Dendritic cell treated with granulocyte-macrophage colony-stimulating factor and Interleukin-4, amounts not matched to agents 40 ng/mL and 50 ng/mL, for 4 days (primary cell): ENCODE measurements around the gene TMEM250.
A peak's percentile ranks its signal among the peaks of the same experiment; 100 is the strongest.

ENCODE experiments used
- H3K27ac Mint-ChIP-seq: one replicate; pipeline ENCODE4 v1.8.0; 2022; ENCODE audit warnings: mild to moderate bottlenecking, mixed read lengths
- H3K27me3 Mint-ChIP-seq: one replicate; pipeline ENCODE4 v1.8.0; 2022; ENCODE audit warnings: mild to moderate bottlenecking, mixed read lengths
- H3K36me3 Mint-ChIP-seq: one replicate; pipeline ENCODE4 v1.8.0; 2022; ENCODE audit warnings: low read depth, mixed read lengths
- H3K4me1 Mint-ChIP-seq: one replicate; pipeline ENCODE4 v1.8.0; 2022; ENCODE audit warnings: low read depth, mixed read lengths
- H3K4me3 Mint-ChIP-seq: one replicate; pipeline ENCODE4 v1.8.0; 2022; ENCODE audit warnings: mild to moderate bottlenecking, moderate library complexity, mixed read lengths
- H3K9me3 Mint-ChIP-seq: one replicate; pipeline ENCODE4 v1.8.0; 2022; ENCODE audit warnings: mixed read lengths
- intact Hi-C: fragments of 100-400 bp; cut with micrococcal nuclease; formaldehyde crosslinking; loops from one replicate; pipeline ENCODE4 v1.15.0; 2022

The TMEM250 gene, protein sequence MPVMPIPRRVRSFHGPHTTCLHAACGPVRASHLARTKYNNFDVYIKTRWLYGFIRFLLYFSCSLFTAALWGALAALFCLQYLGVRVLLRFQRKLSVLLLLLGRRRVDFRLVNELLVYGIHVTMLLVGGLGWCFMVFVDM

GRCh38 chr9:136118320-136119060 lies at the start of gene TMEM250:
Gene TMEM250, minus strand, starts transcription at chr9:136118875. Its CDS starts 1,975 bp downstream, at chr9:136116900.
- Mint-ChIP-seq H3K27me3 (peaks cover 5% of the 10 kb centered on the region), H3K4me1 (peaks cover 49% of the 10 kb centered on the region), H3K4me3 (peak within 1 kb of the TSS; percentile 76), H3K9me3 (no peaks in the 10 kb centered on the region), H3K36me3 (peaks cover 45% of the 10 kb centered on the region), H3K27ac (peak within 1 kb of the TSS; percentile 82)
- intact Hi-C loops: loop anchor here (1.0 to 5.0 kb wide), 3 partner anchors 24 to 151 kb away; partner anchors contain the start of gene NACC2

DNA sequence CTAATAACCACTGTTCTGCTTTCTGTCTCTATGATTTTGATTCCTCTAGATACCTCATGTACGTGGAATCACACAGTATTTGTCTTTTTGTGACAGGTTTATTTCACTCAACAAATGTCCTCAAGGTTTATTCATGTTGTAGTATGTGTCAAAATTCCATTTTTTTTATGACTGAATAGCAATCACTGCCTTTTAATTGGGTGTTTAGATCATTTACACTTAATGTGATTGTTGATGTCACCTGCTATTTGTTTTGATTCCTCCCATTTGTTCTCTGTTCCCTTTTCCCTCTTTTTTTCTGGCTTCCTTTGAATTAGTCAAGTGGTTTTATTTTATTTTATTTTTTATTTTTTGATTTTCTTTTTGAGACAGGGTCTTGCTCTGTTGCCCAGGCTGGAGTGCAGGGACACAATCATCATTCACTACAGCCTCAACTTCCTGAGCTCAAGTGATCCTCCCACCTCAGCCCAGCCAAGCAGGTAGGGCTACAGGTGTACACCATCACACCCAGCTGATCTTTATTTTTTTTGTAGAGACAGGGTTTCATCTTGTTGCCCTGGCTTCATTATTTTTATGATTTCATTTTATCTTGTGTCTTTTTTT lies 44.7 kb upstream of the TMEM250 start:
- H3K4me1 Mint-ChIP-seq: no peaks in the 10 kb centered on the region
- no peak overlapping the region for H3K4me3 Mint-ChIP-seq
- intact Hi-C loops: no loop called here
- H3K27ac Mint-ChIP-seq: no peak overlapping the region
- H3K36me3 Mint-ChIP-seq: no peaks in the 10 kb centered on the region
- peaks cover 6% of the 10 kb centered on the region for H3K27me3 Mint-ChIP-seq
- H3K9me3 Mint-ChIP-seq: peaks cover 8% of the 10 kb centered on the region

GRCh38 chr9:136160995-136161610 lies 42.4 kb upstream of the TMEM250 start:
- H3K36me3 Mint-ChIP-seq: no peaks in the 10 kb centered on the region
- H3K4me1 Mint-ChIP-seq: no peaks in the 10 kb centered on the region
- H3K4me3 Mint-ChIP-seq: no peak overlapping the region

GRCh38 chr9:136160381-136160841 lies 41.7 kb upstream of the TMEM250 start:
- intact Hi-C loops: no loop called here
- Mint-ChIP-seq H3K4me3 (no peak overlapping the region), H3K4me1 (no peaks in the 10 kb centered on the region), H3K27ac (no peak overlapping the region), H3K27me3 (peaks cover 19% of the 10 kb centered on the region), H3K9me3 (peaks cover 8% of the 10 kb centered on the region), H3K36me3 (no peaks in the 10 kb centered on the region)

More at GRCh38 chr9:136160995-136161610, 42.4 kb upstream of the TMEM250 start:
- Mint-ChIP-seq H3K27me3 (peaks cover 19% of the 10 kb centered on the region), H3K27ac (no peak overlapping the region), H3K9me3 (peaks cover 8% of the 10 kb centered on the region)
- intact Hi-C loops: no loop called here

DNA sequence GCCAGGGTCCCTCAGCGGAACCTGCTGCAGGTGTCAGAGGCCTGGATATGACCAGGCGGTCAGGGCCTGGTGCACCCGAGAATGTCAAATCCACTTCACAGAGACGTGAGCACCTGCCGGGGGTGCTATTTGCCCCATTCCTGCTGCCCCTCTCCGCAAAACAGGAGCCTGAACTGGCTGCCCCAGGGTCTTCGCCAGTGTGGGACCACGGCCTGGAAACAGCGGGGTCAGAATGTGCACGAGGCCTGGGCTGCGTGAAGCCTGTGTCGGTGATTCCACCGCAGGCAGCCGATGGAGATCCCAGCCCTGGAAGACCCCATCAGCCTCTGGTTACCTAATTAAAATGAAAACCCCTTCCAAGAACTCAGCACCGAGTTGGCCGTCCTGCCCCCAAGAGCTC lies 41.2 kb upstream of the TMEM250 start:
- intact Hi-C loops: no loop called here
- peaks cover 8% of the 10 kb centered on the region for H3K9me3 Mint-ChIP-seq
- peaks cover 16% of the 10 kb centered on the region for H3K27me3 Mint-ChIP-seq
- no peaks in the 10 kb centered on the region for H3K36me3 Mint-ChIP-seq
- H3K27ac Mint-ChIP-seq: no peak overlapping the region
- no peak overlapping the region for H3K4me3 Mint-ChIP-seq
- no peaks in the 10 kb centered on the region for H3K4me1 Mint-ChIP-seq

DNA sequence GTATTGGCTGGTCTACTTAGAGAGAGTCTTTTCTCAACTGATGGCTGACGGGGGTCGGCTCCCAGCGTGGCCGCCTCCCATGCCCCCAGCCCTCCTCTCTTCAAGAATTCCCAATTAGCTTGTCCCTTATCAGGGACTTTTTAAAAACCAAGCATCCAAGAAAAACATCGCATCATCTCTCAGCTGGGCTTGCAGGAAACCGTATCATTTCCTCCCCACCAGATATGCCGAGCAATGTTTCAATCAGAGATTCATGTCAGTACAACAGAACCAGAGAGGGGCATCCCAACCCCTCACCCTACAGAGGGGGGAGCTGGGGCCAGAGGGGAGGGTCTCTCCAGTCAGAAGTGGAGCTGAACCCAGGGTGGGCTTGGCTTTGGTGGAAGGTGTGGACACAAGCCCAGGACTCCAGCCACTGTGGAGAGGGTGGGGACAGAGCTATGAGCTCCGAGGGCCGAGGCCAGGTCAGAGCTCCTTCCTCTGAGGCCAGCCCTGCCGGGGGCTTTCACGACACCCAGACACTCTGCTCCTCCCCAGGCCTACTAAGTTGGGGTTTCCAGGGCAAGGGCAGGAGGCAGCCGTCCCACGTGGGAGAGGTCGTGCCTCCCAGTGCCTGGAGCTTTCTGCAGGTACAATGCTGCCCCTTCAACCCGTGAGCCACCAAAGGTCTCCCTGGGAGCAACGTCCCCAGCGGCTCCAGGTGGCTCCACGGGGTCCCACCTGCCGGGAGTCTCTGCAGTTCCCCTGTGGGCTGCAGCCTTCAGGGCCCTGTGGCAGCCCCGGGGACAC lies 39.0 kb upstream of the TMEM250 start:
- intact Hi-C loops: no loop called here
- H3K36me3 Mint-ChIP-seq: no peaks in the 10 kb centered on the region
- no peak overlapping the region for H3K27ac Mint-ChIP-seq
- peaks cover 12% of the 10 kb centered on the region for H3K27me3 Mint-ChIP-seq
- H3K4me1 Mint-ChIP-seq: no peaks in the 10 kb centered on the region
- no peaks in the 10 kb centered on the region for H3K9me3 Mint-ChIP-seq
- H3K4me3 Mint-ChIP-seq: no peak overlapping the region

GRCh38 chr9:136156209-136157120 lies 37.8 kb upstream of the TMEM250 start:
- intact Hi-C loops: no loop called here
- no peak overlapping the region for H3K4me3 Mint-ChIP-seq

GRCh38 chr9:136155576-136155975 lies 36.9 kb upstream of the TMEM250 start:
- H3K36me3 Mint-ChIP-seq: no peaks in the 10 kb centered on the region
- H3K4me1 Mint-ChIP-seq: no peaks in the 10 kb centered on the region
- H3K27me3 Mint-ChIP-seq: peaks cover 12% of the 10 kb centered on the region
- intact Hi-C loops: no loop called here
- H3K27ac Mint-ChIP-seq: no peak overlapping the region
- no peak overlapping the region for H3K4me3 Mint-ChIP-seq
- H3K9me3 Mint-ChIP-seq: no peaks in the 10 kb centered on the region

More at GRCh38 chr9:136156209-136157120, 37.8 kb upstream of the TMEM250 start:
- no peaks in the 10 kb centered on the region for H3K36me3 Mint-ChIP-seq
- H3K27ac Mint-ChIP-seq: no peak overlapping the region
- peaks cover 12% of the 10 kb centered on the region for H3K27me3 Mint-ChIP-seq
- H3K4me1 Mint-ChIP-seq: no peaks in the 10 kb centered on the region
- H3K9me3 Mint-ChIP-seq: no peaks in the 10 kb centered on the region

GRCh38 chr9:136154943-136155342 lies 36.3 kb upstream of the TMEM250 start:
- H3K4me1 Mint-ChIP-seq: no peaks in the 10 kb centered on the region
- H3K27me3 Mint-ChIP-seq: peaks cover 12% of the 10 kb centered on the region
- no peak overlapping the region for H3K4me3 Mint-ChIP-seq
- H3K36me3 Mint-ChIP-seq: no peaks in the 10 kb centered on the region
- intact Hi-C loops: no loop called here
- H3K9me3 Mint-ChIP-seq: no peaks in the 10 kb centered on the region
- no peak overlapping the region for H3K27ac Mint-ChIP-seq

GRCh38 chr9:136153381-136154065 lies 34.8 kb upstream of the TMEM250 start:
- no peak overlapping the region for H3K27ac Mint-ChIP-seq
- H3K4me3 Mint-ChIP-seq: no peak overlapping the region
- peaks cover 12% of the 10 kb centered on the region for H3K27me3 Mint-ChIP-seq
- H3K9me3 Mint-ChIP-seq: no peaks in the 10 kb centered on the region
- H3K36me3 Mint-ChIP-seq: no peaks in the 10 kb centered on the region
- H3K4me1 Mint-ChIP-seq: no peaks in the 10 kb centered on the region
- intact Hi-C loops: no loop called here

- Mint-ChIP-seq H3K9me3 (no peaks in the 10 kb centered on the region), H3K4me1 (no peaks in the 10 kb centered on the region), H3K27ac (no peak overlapping the region), H3K4me3 (no peak overlapping the region), H3K36me3 (no peaks in the 10 kb centered on the region), H3K27me3 (peaks cover 13% of the 10 kb centered on the region)
- intact Hi-C loops: no loop called here
These were observed 34.3 kb upstream of the TMEM250 start for GRCh38 chr9:136152931-136153330.

DNA sequence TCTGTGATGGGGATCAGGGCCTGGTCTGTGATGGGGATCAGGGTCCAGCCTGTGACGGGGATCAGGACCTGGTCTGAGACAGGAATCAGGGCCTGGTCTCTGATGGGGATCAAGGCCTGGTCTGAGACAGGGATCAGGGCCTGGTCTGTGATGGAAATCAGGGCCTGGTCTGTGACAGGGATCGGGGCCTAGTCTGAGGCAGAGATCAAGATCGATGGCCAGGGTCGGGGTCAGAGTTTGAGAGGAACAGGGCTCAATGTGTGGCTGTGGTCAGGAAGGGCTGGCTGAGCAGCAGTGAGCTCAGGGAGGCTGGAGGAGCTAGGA lies 33.8 kb upstream of the TMEM250 start:
- no peaks in the 10 kb centered on the region for H3K9me3 Mint-ChIP-seq
- peaks cover 9% of the 10 kb centered on the region for H3K27me3 Mint-ChIP-seq
- no peaks in the 10 kb centered on the region for H3K36me3 Mint-ChIP-seq
- H3K4me3 Mint-ChIP-seq: no peak overlapping the region
- no peaks in the 10 kb centered on the region for H3K4me1 Mint-ChIP-seq
- intact Hi-C loops: no loop called here
- no peak overlapping the region for H3K27ac Mint-ChIP-seq
